HEK293 (cell line): Measurements from ENCODE around the gene CDT1.

Experiments
- BCL11A ChIP-seq: fragments of 450-650 bp; formaldehyde crosslinking; IDR thresholded peaks from 2 replicates; pipeline ENCODE4 v1.5.1; 2016; ENCODE audit warnings: low read depth, missing biosample characterization, missing genetic modification characterization
- BCL6B ChIP-seq: fragments of 450-650 bp; formaldehyde crosslinking; IDR thresholded peaks from 2 replicates; pipeline ENCODE4 v1.5.1; 2017; ENCODE audit warnings: missing biosample characterization, missing genetic modification characterization
- GLIS1 ChIP-seq: fragments of 450-650 bp; formaldehyde crosslinking; IDR thresholded peaks from 2 replicates; pipeline ENCODE4 v1.5.1; 2016; ENCODE audit warnings: missing biosample characterization, missing genetic modification characterization
- MEIS1 ChIP-seq: sonication (generic); formaldehyde crosslinking; IDR thresholded peaks from 2 replicates; pipeline ENCODE4 v1.8.1; 2022; ENCODE audit warnings: missing genetic modification reagents, mild to moderate bottlenecking, borderline replicate concordance
- OVOL3 ChIP-seq: fragments of 450-650 bp; formaldehyde crosslinking; IDR thresholded peaks from 2 replicates; pipeline ENCODE4 v1.5.1; 2016; ENCODE audit warnings: missing biosample characterization, missing genetic modification characterization
- PRDM10 ChIP-seq: fragments of 450-650 bp; formaldehyde crosslinking; IDR thresholded peaks from 2 replicates; pipeline ENCODE4 v1.5.1; 2016; ENCODE audit warnings: missing biosample characterization, missing genetic modification characterization
- SP2 ChIP-seq: fragments of 450-650 bp; formaldehyde crosslinking; IDR thresholded peaks from 2 replicates; pipeline ENCODE4 v1.5.1; 2016; ENCODE audit warnings: missing biosample characterization, missing genetic modification characterization
- WT1 ChIP-seq: fragments of 450-650 bp; formaldehyde crosslinking; IDR thresholded peaks from 2 replicates; pipeline ENCODE4 v1.5.1; 2016; ENCODE audit warnings: missing biosample characterization, missing genetic modification characterization
- YY2 ChIP-seq: fragments of 450-650 bp; formaldehyde crosslinking; IDR thresholded peaks from 2 replicates; pipeline ENCODE4 v1.5.1; 2016; ENCODE audit warnings: missing biosample characterization, missing genetic modification characterization
- ZBTB17 ChIP-seq: fragments of 450-650 bp; formaldehyde crosslinking; IDR thresholded peaks from 2 replicates; pipeline ENCODE4 v1.5.1; 2016; ENCODE audit warnings: missing biosample characterization, missing genetic modification characterization
- ZEB2 ChIP-seq: fragments of 450-650 bp; formaldehyde crosslinking; IDR thresholded peaks from 2 replicates; pipeline ENCODE4 v1.5.1; 2016; ENCODE audit warnings: missing biosample characterization, missing genetic modification characterization
- ZNF132 ChIP-seq: fragments of 450-650 bp; formaldehyde crosslinking; IDR thresholded peaks from 2 replicates; pipeline ENCODE4 v1.5.1; 2017; ENCODE audit warnings: missing biosample characterization, missing genetic modification characterization, borderline replicate concordance
- ZNF280D ChIP-seq: fragments of 450-650 bp; formaldehyde crosslinking; IDR thresholded peaks from 2 replicates; pipeline ENCODE4 v1.5.1; 2016; ENCODE audit warnings: missing biosample characterization, missing genetic modification characterization
- ZNF362 ChIP-seq: fragments of 450-650 bp; formaldehyde crosslinking; IDR thresholded peaks from 2 replicates; pipeline ENCODE4 v1.5.1; 2016; ENCODE audit warnings: missing biosample characterization, missing genetic modification characterization
- ZNF488 ChIP-seq: fragments of 450-650 bp; formaldehyde crosslinking; IDR thresholded peaks from 2 replicates; pipeline ENCODE4 v1.5.1; 2016; ENCODE audit warnings: missing biosample characterization, missing genetic modification characterization
- ZNF555 ChIP-seq: fragments of 450-650 bp; formaldehyde crosslinking; conservative IDR thresholded peaks from 2 replicates; pipeline ENCODE4 v1.5.1; 2017; ENCODE audit warnings: missing biosample characterization, mild to moderate bottlenecking, missing genetic modification characterization, inconsistent platforms
- ZNF560 ChIP-seq: fragments of 450-650 bp; formaldehyde crosslinking; IDR thresholded peaks from 2 replicates; pipeline ENCODE4 v1.5.1; 2017; ENCODE audit warnings: missing biosample characterization, missing genetic modification characterization, borderline replicate concordance
- ZNF600 ChIP-seq: fragments of 450-650 bp; formaldehyde crosslinking; IDR thresholded peaks from 2 replicates; pipeline ENCODE4 v1.5.1; 2016; ENCODE audit warnings: missing biosample characterization, missing genetic modification characterization
- ZNF610 ChIP-seq: fragments of 450-650 bp; formaldehyde crosslinking; IDR thresholded peaks from 2 replicates; pipeline ENCODE4 v1.5.1; 2016; ENCODE audit warnings: missing biosample characterization, missing genetic modification characterization, borderline replicate concordance
- ZNF658 ChIP-seq: fragments of 450-650 bp; formaldehyde crosslinking; IDR thresholded peaks from 2 replicates; pipeline ENCODE4; 2016; ENCODE audit warnings: missing biosample characterization, missing genetic modification characterization
- ZNF692 ChIP-seq: fragments of 450-650 bp; formaldehyde crosslinking; IDR thresholded peaks from 2 replicates; pipeline ENCODE4 v1.5.1; 2016; ENCODE audit warnings: missing biosample characterization, missing genetic modification characterization
- ZNF707 ChIP-seq: fragments of 450-650 bp; formaldehyde crosslinking; IDR thresholded peaks from 2 replicates; pipeline ENCODE4 v1.5.1; 2016; ENCODE audit warnings: missing biosample characterization, missing genetic modification characterization
- ZNF76 ChIP-seq: fragments of 450-650 bp; formaldehyde crosslinking; IDR thresholded peaks from 2 replicates; pipeline ENCODE4; 2016; ENCODE audit warnings: low read depth, missing biosample characterization, missing genetic modification characterization, borderline replicate concordance
- ZNF837 ChIP-seq: fragments of 450-650 bp; formaldehyde crosslinking; IDR thresholded peaks from 2 replicates; pipeline ENCODE4 v1.5.1; 2016; ENCODE audit warnings: missing biosample characterization, missing genetic modification characterization
- ZSCAN18 ChIP-seq: fragments of 450-650 bp; formaldehyde crosslinking; IDR thresholded peaks from 2 replicates; pipeline ENCODE4 v1.5.1; 2016; ENCODE audit warnings: missing biosample characterization, missing genetic modification characterization

The CDT1 gene

GRCh38 chr16:88777471-88778270 lies 25.9 kb upstream of the CDT1 start (continued):
- TF ChIP-seq PRDM10 (tag by site-specific recombination) (peak; percentile 18; the same call in 1 of the 2 replicates), WT1 (tag by site-specific recombination) (peak; percentile 75; the same call in 1 of the 2 replicates), ZNF555 (tag by site-specific recombination) (no peak), BCL6B (tag by site-specific recombination) (no peak), ZNF132 (tag by site-specific recombination) (no peak), BCL11A (tag by site-specific recombination) (peak; percentile 19; the same call in 1 of the 2 replicates), ZEB2 (no peak), GLIS1 (tag by site-specific recombination) (peak; percentile 84), ZNF280D (no peak), ZNF488 (tag by site-specific recombination) (no peak), ZNF707 (no peak), ZNF658 (tag by site-specific recombination) (no peak), ZNF600 (tag by site-specific recombination) (no peak), YY2 (tag by site-specific recombination) (no peak), ZBTB17 (0 out of 2 replicates have a peak, but pooled peaks have one; percentile 33), ZNF692 (tag by site-specific recombination) (0 out of 2 replicates have a peak, but pooled peaks have one; percentile 15), ZNF837 (tag by site-specific recombination) (no peak), ZNF76 (tag by site-specific recombination) (no peak), ZNF362 (tag by site-specific recombination) (no peak), ZNF560 (tag by site-specific recombination) (no peak), OVOL3 (tag by site-specific recombination) (no peak), ZNF610 (0 out of 2 replicates have a peak, but pooled peaks have one; percentile 21), SP2 (tag by site-specific recombination) (no peak), MEIS1 (no peak), ZSCAN18 (no peak)
